SK-N-SH (cell line): Measurements from ENCODE around the gene PLXNA4. TPM values are rescaled to one million over a fixed set of nuclear protein-coding genes. Genes with fewer than 3 reads are reported as not detected.

Source experiments
- CTCF ChIA-PET: fragments of 300-600, 350-600 bp; formaldehyde crosslinking; extraction: SDS; loops from one replicate; lab custom pipeline; 2021; lab: Yijun Ruan, JAX
- POLR2A ChIA-PET: fragments of 350-600 bp; sonication (Branson Sonifier 250); formaldehyde crosslinking; extraction: SDS; loops from one replicate; lab custom pipeline; 2020; ENCODE audit warnings: antibody characterized with exemption, inconsistent platforms; lab: Yijun Ruan, JAX
- DNase-seq: peaks from one replicate; pipeline ENCODE4 v3.0.0; 2012
- H2AFZ ChIP-seq: fragments of 200-600 bp; sonication (generic); 2 replicates; pipeline ENCODE4 v1.8.1; 2016; ENCODE audit warnings: antibody characterized with exemption, mild to moderate bottlenecking, low read depth
- H3F3A ChIP-seq: fragments of 200-600 bp; sonication (generic); replicated peaks from 2 replicates; pipeline ENCODE3; 2016; ENCODE audit warnings: antibody characterized with exemption, mild to moderate bottlenecking; ENCODE audit not compliant: insufficient read depth
- H3K27ac ChIP-seq, 2 experiments: fragments of 200-500 bp in 1 of 2; fragments of 200-600 bp in 1 of 2; sonication (Bioruptor generic) in 1 of 2; sonication (generic), shearing (Covaris generic) in 1 of 2; 2 replicates each; pipeline versions ENCODE4 v1.5.1 to v1.6.1; 2014 to 2016; ENCODE audit warnings: low read depth in 2 of 2, inconsistent platforms in 1 of 2, low read length in 1 of 2, mild to moderate bottlenecking in 1 of 2, mixed read lengths in 1 of 2
- H3K27me3 ChIP-seq: fragments of 200-600 bp; sonication (generic), shearing (Covaris generic); 2 replicates; pipeline ENCODE4 v1.6.1; 2016; ENCODE audit warnings: mixed run types; ENCODE audit not compliant: insufficient read depth
- H3K36me3 ChIP-seq, 2 experiments: fragments of 200-500 bp in 1 of 2; fragments of 200-600 bp in 1 of 2; sonication (Bioruptor generic) in 1 of 2; sonication (generic) in 1 of 2; replicated peaks in 1 of 2; 2 replicates each; pipeline versions ENCODE3 to v1.5.1; 2014 to 2016; ENCODE audit warnings: low read length in 1 of 2, mild to moderate bottlenecking in 1 of 2; ENCODE audit not compliant: insufficient read depth in 2 of 2, control insufficient read depth in 1 of 2
- H3K4me1 ChIP-seq, 2 experiments: fragments of 200-500 bp in 1 of 2; fragments of 200-600 bp in 1 of 2; sonication (Bioruptor generic) in 1 of 2; sonication (generic), shearing (Covaris generic) in 1 of 2; 2 replicates each; pipeline versions ENCODE4 v1.5.1 to v1.6.1; 2014 to 2016; ENCODE audit warnings: low read depth in 1 of 2, low read length in 1 of 2, mixed run types in 1 of 2; ENCODE audit not compliant: insufficient read depth in 2 of 2, control insufficient read depth in 1 of 2
- H3K4me2 ChIP-seq: fragments of 200-600 bp; sonication (generic), shearing (Covaris generic); 2 replicates; pipeline ENCODE4 v1.6.1; 2017; ENCODE audit warnings: mixed run types
- H3K4me3 ChIP-seq, 2 experiments: fragments of 200-500 bp in 1 of 2; fragments of 200-600 bp in 1 of 2; sonication (Bioruptor generic) in 1 of 2; sonication (generic), shearing (Covaris generic) in 1 of 2; 2 replicates each; pipeline versions ENCODE4 v1.5.1 to v1.8.1; 2014 to 2016; ENCODE audit warnings: low read depth in 2 of 2, inconsistent platforms in 1 of 2, low read length in 1 of 2, mild to moderate bottlenecking in 1 of 2, mixed read lengths in 1 of 2, moderate library complexity in 1 of 2
- H3K79me2 ChIP-seq: fragments of 200-600 bp; sonication (generic); 2 replicates; pipeline ENCODE4 v1.8.1; 2017; ENCODE audit warnings: mild to moderate bottlenecking; ENCODE audit not compliant: insufficient read depth
- H3K9ac ChIP-seq: fragments of 200-600 bp; sonication (generic); 2 replicates; pipeline ENCODE4 v1.6.1; 2017; ENCODE audit warnings: mixed run types
- H3K9me2 ChIP-seq: fragments of 200-600 bp; sonication (generic); 2 replicates; pipeline ENCODE4 v1.6.1; 2017; ENCODE audit warnings: mixed run types
- H3K9me3 ChIP-seq: fragments of 200-600 bp; sonication (generic); 2 replicates; pipeline ENCODE4 v1.6.1; 2017; ENCODE audit warnings: mixed run types, mild to moderate bottlenecking, moderate library complexity
- H4K20me1 ChIP-seq: fragments of 200-600 bp; sonication (generic); 2 replicates; pipeline ENCODE4 v1.6.1; 2017; ENCODE audit warnings: mild to moderate bottlenecking, mixed run types; ENCODE audit not compliant: insufficient read depth
- ELF1 ChIP-seq: IDR thresholded peaks from 2 replicates; pipeline ENCODE4 v1.4.0; 2012
- EP300 ChIP-seq, 2 experiments: IDR thresholded peaks; 2 replicates each; pipeline versions ENCODE4 v1.4.0 to v1.6.1; 2012; ENCODE audit warnings: borderline replicate concordance in 1 of 2, low read depth in 1 of 2, low read length in 1 of 2
- FOSL2 ChIP-seq: IDR thresholded peaks from 2 replicates; pipeline ENCODE4 v1.4.0; 2012; ENCODE audit warnings: low read depth, mild to moderate bottlenecking, moderate library complexity, borderline replicate concordance
- FOXM1 ChIP-seq: IDR thresholded peaks from 2 replicates; pipeline ENCODE4 v1.4.0; 2012; ENCODE audit warnings: low read depth, mild to moderate bottlenecking
- GATA2 ChIP-seq: sonication (generic); formaldehyde crosslinking; IDR thresholded peaks from 2 replicates; pipeline ENCODE4 v1.5.0; 2020; ENCODE audit warnings: mild to moderate bottlenecking, missing genetic modification reagents
- JUND ChIP-seq: IDR thresholded peaks from 2 replicates; pipeline ENCODE4 v1.4.0; 2012
- MXI1 ChIP-seq: IDR thresholded peaks from 2 replicates; pipeline ENCODE4 v1.6.1; 2012; ENCODE audit warnings: mild to moderate bottlenecking, low read depth, low read length, improper control_type of control experiment
- RFX5 ChIP-seq: IDR thresholded peaks from 2 replicates; pipeline ENCODE4 v1.6.1; 2012; ENCODE audit warnings: mild to moderate bottlenecking, improper control_type of control experiment, low read length
- RXRA ChIP-seq: IDR thresholded peaks from 2 replicates; pipeline ENCODE4 v1.4.0; 2012; ENCODE audit warnings: low read depth, mild to moderate bottlenecking, borderline replicate concordance
- SIN3A ChIP-seq: IDR thresholded peaks from 2 replicates; pipeline ENCODE4 v1.6.1; 2012; ENCODE audit warnings: low read depth, mild to moderate bottlenecking, low read length, moderate library complexity, borderline replicate concordance
- SMC3 ChIP-seq: IDR thresholded peaks from 2 replicates; pipeline ENCODE4 v1.6.1; 2012; ENCODE audit warnings: low read depth, low read length, improper control_type of control experiment
- TAF1 ChIP-seq: IDR thresholded peaks from 2 replicates; pipeline ENCODE4 v1.6.1; 2012; ENCODE audit warnings: low read depth, mild to moderate bottlenecking, low read length, moderate library complexity, borderline replicate concordance
- TEAD4 ChIP-seq: IDR thresholded peaks from 2 replicates; pipeline ENCODE4 v1.4.0; 2012; ENCODE audit warnings: mild to moderate bottlenecking, borderline replicate concordance; ENCODE audit not compliant: insufficient read depth
- YY1 ChIP-seq: IDR thresholded peaks from 2 replicates; pipeline ENCODE4 v1.4.0; 2012; ENCODE audit warnings: low read depth, mild to moderate bottlenecking
- WGBS: methylation state at CpG from one replicate; pipeline ENCODE4 v1.1.6; 2017; ENCODE audit warnings: low lambda C conversion rate; 5-methylcytosine and 5-hydroxymethylcytosine counted together
- polyA plus RNA-seq, 3 experiments: library from polyadenylated mRNA; depleted of rRNA; stranded (reverse); fragments of >200 nt; gene quantifications; 2 replicates each; pipeline ENCODE4 v1.2.3, GENCODE V29; 2012
- TF ChIP-seq, protein P1 (sequence below): IDR thresholded peaks from 2 replicates; pipeline ENCODE4 v1.6.1; 2012; ENCODE audit warnings: mild to moderate bottlenecking, low read depth, low read length, moderate library complexity
- TF ChIP-seq, protein P2 (sequence below): IDR thresholded peaks from 2 replicates; pipeline ENCODE4 v1.4.0; 2012; ENCODE audit warnings: low read depth
- TF ChIP-seq, protein P3 (sequence below): IDR thresholded peaks from 2 replicates; pipeline ENCODE4 v1.4.0; 2012; ENCODE audit warnings: low read depth, borderline replicate concordance

PLXNA4 gene
- polyA plus RNA-seq, 1 of the 3 experiments (the other 2 are of a cell fraction), result 2.4 TPM

- Histone ChIP-seq H2AFZ (no peak overlapping the region), H3K36me3 (no peaks in the 10 kb centered on the region), H4K20me1 (no peaks in the 10 kb centered on the region), H3K9me3 (no peaks in the 10 kb centered on the region), H3K27me3 (no peaks in the 10 kb centered on the region), H3K27ac (no peak overlapping the region), H3K79me2 (no peaks in the 10 kb centered on the region), H3K9ac (no peak overlapping the region)
- DNase-seq, result no peak
- CTCF ChIA-PET, result interaction anchor here (1.0 to 1.6 kb wide), 2 partner anchors 16 to 34 kb away, joined by 3 to 5 read pairs; no protein-coding TSS in a partner anchor
- TF ChIP-seq, protein P1, sequence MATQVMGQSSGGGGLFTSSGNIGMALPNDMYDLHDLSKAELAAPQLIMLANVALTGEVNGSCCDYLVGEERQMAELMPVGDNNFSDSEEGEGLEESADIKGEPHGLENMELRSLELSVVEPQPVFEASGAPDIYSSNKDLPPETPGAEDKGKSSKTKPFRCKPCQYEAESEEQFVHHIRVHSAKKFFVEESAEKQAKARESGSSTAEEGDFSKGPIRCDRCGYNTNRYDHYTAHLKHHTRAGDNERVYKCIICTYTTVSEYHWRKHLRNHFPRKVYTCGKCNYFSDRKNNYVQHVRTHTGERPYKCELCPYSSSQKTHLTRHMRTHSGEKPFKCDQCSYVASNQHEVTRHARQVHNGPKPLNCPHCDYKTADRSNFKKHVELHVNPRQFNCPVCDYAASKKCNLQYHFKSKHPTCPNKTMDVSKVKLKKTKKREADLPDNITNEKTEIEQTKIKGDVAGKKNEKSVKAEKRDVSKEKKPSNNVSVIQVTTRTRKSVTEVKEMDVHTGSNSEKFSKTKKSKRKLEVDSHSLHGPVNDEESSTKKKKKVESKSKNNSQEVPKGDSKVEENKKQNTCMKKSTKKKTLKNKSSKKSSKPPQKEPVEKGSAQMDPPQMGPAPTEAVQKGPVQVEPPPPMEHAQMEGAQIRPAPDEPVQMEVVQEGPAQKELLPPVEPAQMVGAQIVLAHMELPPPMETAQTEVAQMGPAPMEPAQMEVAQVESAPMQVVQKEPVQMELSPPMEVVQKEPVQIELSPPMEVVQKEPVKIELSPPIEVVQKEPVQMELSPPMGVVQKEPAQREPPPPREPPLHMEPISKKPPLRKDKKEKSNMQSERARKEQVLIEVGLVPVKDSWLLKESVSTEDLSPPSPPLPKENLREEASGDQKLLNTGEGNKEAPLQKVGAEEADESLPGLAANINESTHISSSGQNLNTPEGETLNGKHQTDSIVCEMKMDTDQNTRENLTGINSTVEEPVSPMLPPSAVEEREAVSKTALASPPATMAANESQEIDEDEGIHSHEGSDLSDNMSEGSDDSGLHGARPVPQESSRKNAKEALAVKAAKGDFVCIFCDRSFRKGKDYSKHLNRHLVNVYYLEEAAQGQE, result no peak
- TF ChIP-seq SIN3A (no peak), GATA2 (CRISPR knock-in tag) (no peak), ELF1 (no peak), JUND (no peak), FOSL2 (no peak), TEAD4 (no peak), FOXM1 (no peak), SMC3 (no peak), RXRA (no peak), TAF1 (no peak), EP300 (IDR thresholded peaks at IDR 0.05; ENCODE audit: borderline replicate concordance in 1 of 2, low read depth in 1 of 2, low read length in 1 of 2) (no peak), MXI1 (no peak), YY1 (no peak), RFX5 (no peak)
- TF ChIP-seq, protein P2, sequence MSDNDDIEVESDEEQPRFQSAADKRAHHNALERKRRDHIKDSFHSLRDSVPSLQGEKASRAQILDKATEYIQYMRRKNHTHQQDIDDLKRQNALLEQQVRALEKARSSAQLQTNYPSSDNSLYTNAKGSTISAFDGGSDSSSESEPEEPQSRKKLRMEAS, result no peak
- TF ChIP-seq, protein P3, sequence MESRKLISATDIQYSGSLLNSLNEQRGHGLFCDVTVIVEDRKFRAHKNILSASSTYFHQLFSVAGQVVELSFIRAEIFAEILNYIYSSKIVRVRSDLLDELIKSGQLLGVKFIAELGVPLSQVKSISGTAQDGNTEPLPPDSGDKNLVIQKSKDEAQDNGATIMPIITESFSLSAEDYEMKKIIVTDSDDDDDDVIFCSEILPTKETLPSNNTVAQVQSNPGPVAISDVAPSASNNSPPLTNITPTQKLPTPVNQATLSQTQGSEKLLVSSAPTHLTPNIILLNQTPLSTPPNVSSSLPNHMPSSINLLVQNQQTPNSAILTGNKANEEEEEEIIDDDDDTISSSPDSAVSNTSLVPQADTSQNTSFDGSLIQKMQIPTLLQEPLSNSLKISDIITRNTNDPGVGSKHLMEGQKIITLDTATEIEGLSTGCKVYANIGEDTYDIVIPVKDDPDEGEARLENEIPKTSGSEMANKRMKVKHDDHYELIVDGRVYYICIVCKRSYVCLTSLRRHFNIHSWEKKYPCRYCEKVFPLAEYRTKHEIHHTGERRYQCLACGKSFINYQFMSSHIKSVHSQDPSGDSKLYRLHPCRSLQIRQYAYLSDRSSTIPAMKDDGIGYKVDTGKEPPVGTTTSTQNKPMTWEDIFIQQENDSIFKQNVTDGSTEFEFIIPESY, result no peak
- TF ChIP-seq, all 33 proteins: peak for 0
- Histone ChIP-seq H3K4me2 (no peak overlapping the region), H3K4me3 (no peak overlapping the region), H3K9me2 (no peaks in the 10 kb centered on the region), H3F3A (peaks cover 11% of the 10 kb centered on the region), H3K4me1 (peaks cover 0 to 7% of the 10 kb centered on the region in 2 experiments; a peak in 3 of 4 replicates)
- POLR2A ChIA-PET, result no interaction called here
- WGBS, result 37% methylated on average over 2 of the region's 2 CpGs
These were observed 42.4 kb downstream of the PLXNA4 start for GRCh38 chr7:132533916-132534315.
